Epithelial cell of proximal tubule (primary cell): ENCODE results near the gene RPTOR. TPM values are rescaled to one million over a fixed set of nuclear protein-coding genes. Genes with fewer than 3 reads are reported as not detected.

Experiments used
- DNase-seq: peaks from one replicate; pipeline ENCODE4 v3.0.0-alpha.2; 2011; ENCODE audit warnings: low read depth
- H3K4me3 ChIP-seq: 2 replicates; pipeline ENCODE4 v1.5.1; 2011; ENCODE audit warnings: low read depth, mild to moderate bottlenecking, low read length
- total RNA-seq: library from RNA; depleted of rRNA; stranded (reverse); fragments of >200 nt; gene quantifications from 2 replicates; pipeline ENCODE4 v1.2.3, GENCODE V29; 2015
- TF ChIP-seq, protein P1 (sequence below): conservative IDR thresholded peaks from 2 replicates; pipeline ENCODE4 v1.5.1; 2012; ENCODE audit warnings: low read depth, mild to moderate bottlenecking, low read length

RPTOR gene
- total RNA-seq, 1 donor from 2014 or later: 24.4 TPM

DNA sequence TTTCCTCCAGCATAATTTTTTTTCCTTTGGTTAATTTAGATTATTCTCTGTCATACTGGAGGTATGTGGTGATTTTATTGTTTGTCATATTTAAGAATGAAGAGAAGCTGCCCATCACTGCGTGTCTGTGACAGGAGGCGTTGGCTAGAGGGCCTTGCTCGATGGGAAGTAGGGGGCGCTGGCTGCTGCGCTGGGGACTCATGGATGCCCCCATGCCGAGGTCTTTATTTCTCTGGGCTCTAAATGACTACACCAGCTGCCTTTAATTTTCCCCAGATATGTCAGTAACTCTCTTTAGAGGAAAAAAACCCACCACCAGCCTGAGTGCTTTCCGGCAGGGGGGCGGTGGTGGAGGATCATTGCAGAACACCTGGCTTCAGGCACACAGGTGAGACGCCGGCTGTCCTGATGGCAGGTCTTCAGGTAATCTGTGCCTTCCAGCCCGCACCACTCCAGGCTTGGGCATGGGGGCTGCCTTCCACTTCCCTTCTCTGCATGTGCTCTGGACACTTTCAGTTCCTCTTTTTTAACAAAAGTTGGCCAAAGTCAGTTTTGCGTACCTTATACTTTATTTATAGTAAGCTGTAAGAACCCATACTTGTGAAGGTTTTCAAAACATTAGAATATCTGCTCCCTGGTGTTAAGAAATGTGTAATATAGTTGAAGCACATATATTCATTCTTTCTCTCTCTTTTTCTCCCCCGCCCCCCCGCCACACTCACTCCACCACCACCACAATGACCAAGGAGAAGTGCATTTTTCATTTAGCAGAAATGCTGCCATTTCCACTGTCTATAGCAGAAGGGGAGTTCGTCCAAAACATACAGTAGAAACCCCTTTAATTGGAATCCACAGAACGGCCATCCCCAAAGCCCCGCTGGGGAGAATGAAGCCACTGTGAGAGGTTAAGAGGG lies 192.7 kb downstream of the RPTOR start:
- no peak overlapping the region for H3K4me3 ChIP-seq
- no peak for DNase-seq
- TF ChIP-seq, protein P1, sequence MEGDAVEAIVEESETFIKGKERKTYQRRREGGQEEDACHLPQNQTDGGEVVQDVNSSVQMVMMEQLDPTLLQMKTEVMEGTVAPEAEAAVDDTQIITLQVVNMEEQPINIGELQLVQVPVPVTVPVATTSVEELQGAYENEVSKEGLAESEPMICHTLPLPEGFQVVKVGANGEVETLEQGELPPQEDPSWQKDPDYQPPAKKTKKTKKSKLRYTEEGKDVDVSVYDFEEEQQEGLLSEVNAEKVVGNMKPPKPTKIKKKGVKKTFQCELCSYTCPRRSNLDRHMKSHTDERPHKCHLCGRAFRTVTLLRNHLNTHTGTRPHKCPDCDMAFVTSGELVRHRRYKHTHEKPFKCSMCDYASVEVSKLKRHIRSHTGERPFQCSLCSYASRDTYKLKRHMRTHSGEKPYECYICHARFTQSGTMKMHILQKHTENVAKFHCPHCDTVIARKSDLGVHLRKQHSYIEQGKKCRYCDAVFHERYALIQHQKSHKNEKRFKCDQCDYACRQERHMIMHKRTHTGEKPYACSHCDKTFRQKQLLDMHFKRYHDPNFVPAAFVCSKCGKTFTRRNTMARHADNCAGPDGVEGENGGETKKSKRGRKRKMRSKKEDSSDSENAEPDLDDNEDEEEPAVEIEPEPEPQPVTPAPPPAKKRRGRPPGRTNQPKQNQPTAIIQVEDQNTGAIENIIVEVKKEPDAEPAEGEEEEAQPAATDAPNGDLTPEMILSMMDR: no peak

DNA sequence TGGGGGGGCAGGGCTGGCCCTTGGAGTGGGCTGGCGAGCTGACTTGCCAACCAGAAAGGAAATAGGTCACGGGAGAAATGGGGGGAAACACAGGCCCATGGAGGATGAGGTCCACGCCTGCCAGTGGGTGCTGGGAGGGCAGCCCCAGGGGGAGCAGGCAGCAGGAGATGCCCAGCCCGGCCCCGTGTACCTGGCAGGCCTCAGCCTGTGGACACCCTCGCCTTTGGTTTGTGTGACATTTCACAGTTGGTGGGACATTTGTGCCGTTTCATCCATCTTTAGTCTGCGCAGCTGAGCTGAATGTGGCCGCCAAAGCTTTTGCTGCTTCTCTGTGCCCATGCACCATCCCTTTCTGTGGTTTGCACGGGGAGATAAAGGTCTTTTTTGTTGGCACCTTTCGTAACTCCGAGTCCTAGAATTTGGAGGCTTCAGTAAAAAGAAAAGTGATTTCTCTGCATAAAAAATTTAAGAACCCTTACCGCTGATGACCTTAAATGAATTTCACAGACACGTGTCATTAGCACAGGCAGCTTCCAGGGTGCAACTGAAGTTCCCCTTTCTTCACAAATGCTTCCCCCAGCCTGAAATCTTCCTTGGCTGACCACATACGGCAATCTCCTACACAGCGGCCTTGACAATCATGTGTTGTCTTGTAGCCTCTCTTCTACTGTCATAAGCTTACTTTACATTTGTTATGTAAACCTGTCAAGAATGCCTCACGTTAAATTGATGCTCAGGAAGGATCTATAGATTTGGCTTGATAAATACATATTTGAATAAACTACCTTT lies 193.6 kb downstream of the RPTOR start:
- DNase-seq: no peak
- TF ChIP-seq, protein P1: no peak
- H3K4me3 ChIP-seq: no peak overlapping the region

DNA sequence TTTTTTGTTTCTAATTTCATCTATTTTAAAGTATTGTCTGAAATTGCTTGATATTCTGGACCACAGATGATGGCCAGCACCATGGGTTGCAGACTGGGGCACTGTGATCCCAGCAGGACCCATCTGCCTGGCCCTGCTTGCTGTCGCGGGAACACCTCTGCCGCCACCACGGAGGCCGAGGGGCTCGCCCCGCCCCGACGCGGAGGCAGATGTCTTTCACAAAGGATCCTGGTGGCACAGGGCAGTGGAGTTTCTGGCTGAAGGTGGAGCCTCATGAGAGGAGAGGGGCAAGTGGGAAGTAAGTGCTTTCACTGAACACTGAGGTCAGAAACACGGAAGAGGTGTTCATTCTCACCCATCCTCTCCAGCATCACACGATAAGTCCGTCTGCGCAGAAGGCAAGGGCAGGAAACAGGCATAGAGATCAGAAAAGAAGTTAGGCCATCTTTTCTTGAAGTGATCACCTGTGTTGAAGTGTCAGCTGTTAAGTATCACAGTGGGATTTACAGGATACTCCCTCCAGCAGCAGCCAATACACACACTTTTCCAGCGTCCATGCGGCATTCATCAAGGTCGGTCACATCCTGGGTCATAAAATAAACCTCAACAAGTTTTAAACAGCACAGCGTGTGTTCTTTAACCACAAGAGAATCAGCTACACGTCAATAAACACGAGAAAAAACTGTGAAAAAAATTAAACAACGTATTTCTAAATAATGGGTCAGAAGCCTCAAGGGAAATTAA lies 194.5 kb downstream of the RPTOR start:
- no peak for DNase-seq
- no peak overlapping the region for H3K4me3 ChIP-seq
- TF ChIP-seq, protein P1: no peak

DNA sequence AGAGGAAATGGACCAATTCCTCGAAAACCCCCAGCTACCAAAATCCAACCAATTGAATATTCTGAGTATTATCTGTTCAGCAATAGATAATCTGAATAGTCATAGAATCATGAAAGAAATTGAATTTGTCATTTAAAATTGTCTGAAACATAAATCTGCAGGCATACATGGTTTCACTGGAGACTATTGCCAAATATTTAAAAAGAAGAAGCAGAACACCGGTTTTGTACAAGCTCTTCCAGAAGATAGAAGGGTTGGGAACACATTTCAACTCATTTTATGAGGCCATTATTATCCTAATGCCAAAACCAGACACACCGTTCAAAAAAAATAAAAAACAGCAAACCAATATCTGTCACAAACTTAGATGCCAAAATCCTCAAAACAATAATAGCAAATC lies 195.5 kb downstream of the RPTOR start:
- no peak overlapping the region for H3K4me3 ChIP-seq
- TF ChIP-seq, protein P1: no peak
- no peak for DNase-seq

DNA sequence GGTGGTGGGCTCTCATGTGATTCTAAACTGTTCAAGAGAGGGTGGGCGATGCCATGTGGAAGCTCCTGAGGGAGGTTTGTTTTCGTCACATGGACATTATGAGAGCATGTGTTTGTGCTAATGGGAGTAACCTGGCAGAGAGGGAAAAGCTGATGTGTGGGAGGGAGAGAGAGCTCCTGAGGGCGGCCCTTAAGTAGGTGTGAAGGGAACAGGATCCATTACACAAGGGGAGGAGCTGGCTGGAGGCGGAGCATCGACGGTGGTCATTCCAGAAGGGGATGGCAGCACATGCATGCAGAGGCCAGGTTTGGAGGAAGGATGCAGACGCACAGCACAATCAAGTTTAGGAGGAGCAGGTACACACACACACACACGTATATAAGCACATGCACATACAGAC lies 197.5 kb downstream of the RPTOR start:
- DNase-seq: no peak
- TF ChIP-seq, protein P1: no peak

DNA sequence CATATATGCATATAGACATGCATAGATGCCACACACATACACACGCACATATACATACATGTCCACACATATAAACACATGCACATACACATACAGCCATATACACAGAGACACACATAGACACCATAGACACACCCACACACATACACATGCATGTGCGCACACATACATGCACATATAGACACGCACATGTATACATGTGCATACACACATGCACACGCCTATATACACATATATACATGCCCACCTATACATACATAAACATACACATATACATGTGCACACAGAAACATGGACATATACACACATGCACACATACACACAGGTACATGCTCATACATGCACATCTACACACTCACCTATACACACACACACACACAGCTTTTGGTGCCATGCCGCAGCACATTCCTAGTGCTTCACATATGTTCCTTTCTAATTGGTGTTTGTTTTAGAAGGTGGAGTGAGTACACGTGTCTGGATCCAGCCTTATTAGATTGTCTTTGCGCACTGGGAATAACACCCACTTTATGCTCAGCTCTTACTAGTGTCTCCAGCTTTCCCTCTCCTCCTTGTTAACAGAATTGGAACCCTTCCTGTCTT lies 198.0 kb downstream of the RPTOR start:
- no peak overlapping the region for H3K4me3 ChIP-seq
- DNase-seq: no peak
- TF ChIP-seq, protein P1: no peak

More for the DNA sequence above, 197.5 kb downstream of the RPTOR start:
- H3K4me3 ChIP-seq: no peak overlapping the region
